Breast epithelium (tissue), 3 donors: ENCODE data around the gene FUZ.

Experiments
- CTCF ChIP-seq, 3 donors: fragments of 450-650 bp; IDR thresholded peaks; one replicate each; pipeline ENCODE4 v1.5.1; 2016 to 2017; ENCODE audit warnings: antibody characterized with exemption in 3 of 3, mild to moderate bottlenecking in 3 of 3, moderate library complexity in 3 of 3
- POLR2A ChIP-seq: fragments of 450-650 bp; IDR thresholded peaks from one replicate; pipeline ENCODE4 v1.6.1; 2016; ENCODE audit warnings: antibody characterized with exemption, mild to moderate bottlenecking, moderate library complexity
- POLR2AphosphoS5 ChIP-seq, 3 donors: sonication (generic); formaldehyde crosslinking; IDR thresholded peaks; one replicate each; pipeline ENCODE4 v1.6.1; 2017; ENCODE audit warnings: antibody characterized with exemption in 3 of 3

GRCh38 chr19:49779731-49780555 lies 33.1 kb downstream of the FUZ start:
- TF ChIP-seq CTCF (IDR thresholded peaks at IDR 0.05) (no peak), POLR2A (no peak), POLR2AphosphoS5 (IDR thresholded peaks at IDR 0.05) (no peak)
